Measurements from ENCODE around the gene RAI14.

The RAI14 gene

DNA sequence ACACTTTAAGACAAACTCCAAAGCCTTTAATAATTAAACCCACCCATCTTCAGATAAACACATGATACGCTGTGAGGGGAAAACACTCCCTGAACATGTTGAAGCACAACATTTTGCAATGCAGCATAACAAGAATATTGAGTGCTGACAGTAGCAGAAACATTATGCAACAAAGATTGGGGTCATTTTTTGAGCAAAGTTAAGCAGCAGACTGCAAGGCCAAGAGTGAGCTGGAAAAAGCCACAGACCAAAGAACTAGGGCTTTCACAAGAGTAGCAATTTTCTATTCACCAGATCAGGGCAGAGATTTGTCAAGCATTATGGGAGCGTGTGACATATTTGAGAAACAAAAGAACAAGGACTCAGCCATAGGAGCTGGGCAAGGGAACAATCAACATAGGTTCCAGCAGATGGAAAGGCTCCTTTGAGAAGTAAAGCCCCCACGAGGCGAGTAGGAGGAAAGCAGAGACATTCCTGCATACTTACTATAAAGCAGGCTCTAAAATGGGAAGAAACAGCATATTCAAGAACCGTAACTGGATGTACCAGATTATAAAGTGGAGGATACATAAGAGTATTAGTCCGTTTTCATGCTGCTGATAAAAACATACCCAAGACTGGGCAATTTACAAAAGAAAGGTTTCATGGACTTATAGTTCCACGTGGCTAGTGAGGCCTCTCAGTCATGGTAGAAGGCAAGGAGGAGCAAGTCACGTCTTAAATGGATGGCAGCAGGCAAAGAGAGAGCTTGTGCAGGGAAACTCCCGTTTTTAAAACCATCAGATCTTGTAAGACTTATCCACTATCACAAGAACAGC is 178.1 kb downstream of the RAI14 start:
- no peak overlapping the region for H3K27ac ChIP-seq (ENCODE audit: low read depth, low read length)
- peaks cover 19% of the 10 kb centered on the region; the same call in 1 of the 2 replicates for H3K36me3 ChIP-seq (ENCODE audit: insufficient read depth, low read length)

GRCh38 chr5:34834794-34835089 is 178.6 kb downstream of the RAI14 start:
- H3K27ac ChIP-seq (ENCODE audit: low read depth, low read length), result no peak overlapping the region
- H3K4me1 ChIP-seq (ENCODE audit: control insufficient read depth, insufficient read depth, low read length, unreplicated experiment), result no peaks in the 10 kb centered on the region
- 0 out of 2 replicates have a peak, but pooled peaks cover 16% of the 10 kb centered on the region for H3K36me3 ChIP-seq (ENCODE audit: insufficient read depth, low read length)
- no peak overlapping the region for H3K4me3 ChIP-seq (ENCODE audit: low read depth, low read length)
- H2AFZ ChIP-seq (ENCODE audit: low read length, unreplicated experiment), result no peak overlapping the region
- no peaks in the 10 kb centered on the region for H3K27me3 ChIP-seq (ENCODE audit: insufficient read depth, low read length)
- no peaks in the 10 kb centered on the region for H3K79me2 ChIP-seq (ENCODE audit: control insufficient read depth, insufficient read depth, low read length, unreplicated experiment)

More for the DNA sequence above, 178.1 kb downstream of the RAI14 start:
- Histone ChIP-seq H3K79me2 (ENCODE audit: control insufficient read depth, insufficient read depth, low read length, unreplicated experiment) (no peaks in the 10 kb centered on the region), H3K4me3 (ENCODE audit: low read depth, low read length) (no peak overlapping the region), H2AFZ (ENCODE audit: low read length, unreplicated experiment) (no peak overlapping the region), H3K27me3 (ENCODE audit: insufficient read depth, low read length) (no peaks in the 10 kb centered on the region), H3K4me1 (ENCODE audit: control insufficient read depth, insufficient read depth, low read length, unreplicated experiment) (no peaks in the 10 kb centered on the region)

- no peaks in the 10 kb centered on the region for H3K79me2 ChIP-seq (ENCODE audit: control insufficient read depth, insufficient read depth, low read length, unreplicated experiment)
- no peaks in the 10 kb centered on the region for H3K4me1 ChIP-seq (ENCODE audit: control insufficient read depth, insufficient read depth, low read length, unreplicated experiment)
- H3K36me3 ChIP-seq (ENCODE audit: insufficient read depth, low read length), result 0 out of 2 replicates have a peak, but pooled peaks cover 13% of the 10 kb centered on the region
- no peaks in the 10 kb centered on the region for H3K27me3 ChIP-seq (ENCODE audit: insufficient read depth, low read length)
- H3K4me3 ChIP-seq (ENCODE audit: low read depth, low read length), result no peak overlapping the region
- H2AFZ ChIP-seq (ENCODE audit: low read length, unreplicated experiment), result no peak overlapping the region
- H3K27ac ChIP-seq (ENCODE audit: low read depth, low read length), result no peak overlapping the region
Observed at GRCh38 chr5:34835664-34836063, 179.5 kb downstream of the RAI14 start.

- Histone ChIP-seq H3K27me3 (ENCODE audit: insufficient read depth, low read length) (no peaks in the 10 kb centered on the region), H2AFZ (ENCODE audit: low read length, unreplicated experiment) (peak within 1 kb of the TSS; percentile 77), H3K79me2 (ENCODE audit: control insufficient read depth, insufficient read depth, low read length, unreplicated experiment) (no peaks in the 10 kb centered on the region), H3K4me3 (ENCODE audit: low read depth, low read length) (peak within 1 kb of the TSS; percentile 83), H3K36me3 (ENCODE audit: insufficient read depth, low read length) (no peaks in the 10 kb centered on the region), H3K27ac (ENCODE audit: low read depth, low read length) (no peak within 1 kb of the TSS), H3K4me1 (ENCODE audit: control insufficient read depth, insufficient read depth, low read length, unreplicated experiment) (no peaks in the 10 kb centered on the region)
Observed at GRCh38 chr5:34838785-34839714, 182.9 kb downstream of the RAI14 start, which contains the start of gene TTC23L. TSS of gene TTC23L (plus strand) at chr5:34839164. CDS start at chr5:34840672, 1,508 bp downstream.

- Histone ChIP-seq H3K79me2 (ENCODE audit: control insufficient read depth, insufficient read depth, low read length, unreplicated experiment) (no peaks in the 10 kb centered on the region), H3K4me1 (ENCODE audit: control insufficient read depth, insufficient read depth, low read length, unreplicated experiment) (no peaks in the 10 kb centered on the region), H3K27ac (ENCODE audit: low read depth, low read length) (no peak overlapping the region)
Observed at GRCh38 chr5:34841816-34842215, 185.7 kb downstream of the RAI14 start.

DNA sequence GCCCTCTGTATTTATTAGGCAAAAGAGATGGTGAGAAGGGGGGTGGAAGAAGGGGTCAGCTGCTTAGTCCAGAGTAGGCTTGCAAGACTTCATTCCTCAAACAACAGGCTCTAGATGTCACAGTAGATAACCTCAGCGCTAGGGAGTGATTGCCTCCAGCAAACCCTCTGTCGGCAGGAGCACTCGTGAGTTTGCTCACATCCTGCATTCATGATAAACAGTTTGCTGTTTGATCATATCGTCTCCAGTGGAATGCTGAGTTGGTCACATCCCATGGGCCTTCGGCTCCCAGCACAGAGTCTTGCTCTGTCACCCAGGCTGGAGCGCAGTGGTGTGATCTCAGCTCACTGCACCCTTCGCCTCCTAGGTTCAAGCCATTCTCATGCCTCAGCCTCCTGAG is 186.4 kb downstream of the RAI14 start:
- Histone ChIP-seq H3K27me3 (ENCODE audit: insufficient read depth, low read length) (no peaks in the 10 kb centered on the region), H3K4me3 (ENCODE audit: low read depth, low read length) (no peak overlapping the region), H3K4me1 (ENCODE audit: control insufficient read depth, insufficient read depth, low read length, unreplicated experiment) (no peaks in the 10 kb centered on the region), H2AFZ (ENCODE audit: low read length, unreplicated experiment) (no peak overlapping the region), H3K36me3 (ENCODE audit: insufficient read depth, low read length) (no peaks in the 10 kb centered on the region), H3K79me2 (ENCODE audit: control insufficient read depth, insufficient read depth, low read length, unreplicated experiment) (no peaks in the 10 kb centered on the region), H3K27ac (ENCODE audit: low read depth, low read length) (no peak overlapping the region)

More at GRCh38 chr5:34841816-34842215, 185.7 kb downstream of the RAI14 start:
- H2AFZ ChIP-seq (ENCODE audit: low read length, unreplicated experiment), result no peak overlapping the region
- H3K4me3 ChIP-seq (ENCODE audit: low read depth, low read length), result no peak overlapping the region
- no peaks in the 10 kb centered on the region for H3K36me3 ChIP-seq (ENCODE audit: insufficient read depth, low read length)
- no peaks in the 10 kb centered on the region for H3K27me3 ChIP-seq (ENCODE audit: insufficient read depth, low read length)

DNA sequence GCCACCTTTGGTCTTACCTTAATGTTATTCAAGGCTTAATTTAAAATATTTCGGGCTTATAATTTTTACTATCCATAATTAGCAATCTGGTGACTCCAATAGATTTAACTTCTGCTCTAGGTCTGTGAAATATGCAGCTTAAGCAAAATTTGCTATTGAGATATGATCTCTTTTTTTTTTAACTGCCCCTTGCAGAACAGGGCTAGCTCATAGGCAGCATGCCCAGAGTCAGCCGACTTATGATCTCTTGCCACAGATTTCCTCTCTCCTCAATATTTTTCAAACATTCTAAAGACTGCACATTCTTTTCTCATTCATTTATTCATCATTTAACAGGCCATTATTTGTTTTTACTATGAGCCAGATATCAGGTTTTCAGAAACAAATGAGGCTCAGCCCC is 187.4 kb downstream of the RAI14 start:
- Histone ChIP-seq H3K4me1 (ENCODE audit: control insufficient read depth, insufficient read depth, low read length, unreplicated experiment) (no peaks in the 10 kb centered on the region), H2AFZ (ENCODE audit: low read length, unreplicated experiment) (no peak overlapping the region), H3K27ac (ENCODE audit: low read depth, low read length) (no peak overlapping the region), H3K79me2 (ENCODE audit: control insufficient read depth, insufficient read depth, low read length, unreplicated experiment) (no peaks in the 10 kb centered on the region), H3K36me3 (ENCODE audit: insufficient read depth, low read length) (no peaks in the 10 kb centered on the region), H3K27me3 (ENCODE audit: insufficient read depth, low read length) (no peaks in the 10 kb centered on the region), H3K4me3 (ENCODE audit: low read depth, low read length) (no peak overlapping the region)

GRCh38 chr5:34844106-34844505 is 188.0 kb downstream of the RAI14 start:
- no peaks in the 10 kb centered on the region for H3K36me3 ChIP-seq (ENCODE audit: insufficient read depth, low read length)
- H3K27ac ChIP-seq (ENCODE audit: low read depth, low read length), result no peak overlapping the region
- H3K4me1 ChIP-seq (ENCODE audit: control insufficient read depth, insufficient read depth, low read length, unreplicated experiment), result no peaks in the 10 kb centered on the region
- H3K79me2 ChIP-seq (ENCODE audit: control insufficient read depth, insufficient read depth, low read length, unreplicated experiment), result no peaks in the 10 kb centered on the region
- H2AFZ ChIP-seq (ENCODE audit: low read length, unreplicated experiment), result no peak overlapping the region
- H3K27me3 ChIP-seq (ENCODE audit: insufficient read depth, low read length), result no peaks in the 10 kb centered on the region
- H3K4me3 ChIP-seq (ENCODE audit: low read depth, low read length), result no peak overlapping the region

DNA sequence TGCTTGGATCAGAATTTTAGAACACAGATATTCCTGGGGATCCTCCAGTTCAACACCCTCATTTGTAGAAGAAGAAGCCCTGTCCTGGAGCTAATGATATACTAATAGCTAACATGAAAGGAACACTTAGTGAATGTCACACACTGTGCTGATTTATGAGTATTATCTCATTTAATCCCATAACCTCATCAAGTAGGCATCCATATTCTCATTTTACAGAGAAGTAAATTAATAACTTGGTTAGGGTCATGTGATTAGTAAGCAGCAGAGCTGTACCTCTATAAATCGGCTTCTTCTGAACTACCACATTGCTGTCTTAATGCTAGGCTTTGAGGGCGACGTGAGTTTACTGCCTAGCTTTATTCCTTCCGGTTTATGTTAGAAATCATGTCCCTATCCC is 188.9 kb downstream of the RAI14 start:
- Histone ChIP-seq H3K27me3 (ENCODE audit: insufficient read depth, low read length) (no peaks in the 10 kb centered on the region), H3K79me2 (ENCODE audit: control insufficient read depth, insufficient read depth, low read length, unreplicated experiment) (no peaks in the 10 kb centered on the region), H3K36me3 (ENCODE audit: insufficient read depth, low read length) (no peaks in the 10 kb centered on the region), H3K27ac (ENCODE audit: low read depth, low read length) (no peak overlapping the region), H3K4me3 (ENCODE audit: low read depth, low read length) (no peak overlapping the region), H3K4me1 (ENCODE audit: control insufficient read depth, insufficient read depth, low read length, unreplicated experiment) (no peaks in the 10 kb centered on the region), H2AFZ (ENCODE audit: low read length, unreplicated experiment) (no peak overlapping the region)

- no peaks in the 10 kb centered on the region for H3K4me1 ChIP-seq (ENCODE audit: control insufficient read depth, insufficient read depth, low read length, unreplicated experiment)
- no peaks in the 10 kb centered on the region for H3K27me3 ChIP-seq (ENCODE audit: insufficient read depth, low read length)
- no peaks in the 10 kb centered on the region for H3K79me2 ChIP-seq (ENCODE audit: control insufficient read depth, insufficient read depth, low read length, unreplicated experiment)
- H2AFZ ChIP-seq (ENCODE audit: low read length, unreplicated experiment), result no peak overlapping the region
- H3K4me3 ChIP-seq (ENCODE audit: low read depth, low read length), result no peak overlapping the region
- H3K36me3 ChIP-seq (ENCODE audit: insufficient read depth, low read length), result no peaks in the 10 kb centered on the region
- no peak overlapping the region for H3K27ac ChIP-seq (ENCODE audit: low read depth, low read length)
Observed at GRCh38 chr5:34847056-34847455, 190.9 kb downstream of the RAI14 start.

Measured in ACC112 (cell line).